GM20431 (cell line): ENCODE results near the gene ANXA1.
"Not testable (repeated sequence)": the region's sequence is repeated elsewhere in the genome, so short reads cannot be mapped to it uniquely, and the experiment has no call there.

Experiments
- in situ Hi-C: fragments of 300-500 bp; cut with MseI, MboI; formaldehyde crosslinking; loops from one replicate; pipeline ENCODE4 v1.15.0; 2020; ENCODE audit warnings: low sequenced_read_pairs; ENCODE audit not compliant: unreplicated experiment

Gene ANXA1

GRCh38 chr9:73162987-73163768 is 11.5 kb downstream of the ANXA1 start:
- in situ Hi-C loops, result no loop called here

- in situ Hi-C loops, result no loop called here
Measured at GRCh38 chr9:73165911-73166310, 14.2 kb downstream of the ANXA1 start.

- in situ Hi-C loops, result no loop called here
Measured at GRCh38 chr9:73166468-73166867, 14.8 kb downstream of the ANXA1 start.

- in situ Hi-C loops, result no loop called here
Measured at GRCh38 chr9:73167614-73168013, 15.9 kb downstream of the ANXA1 start.

- in situ Hi-C loops, result no loop called here
Measured at GRCh38 chr9:73168298-73168934, 16.8 kb downstream of the ANXA1 start.

- in situ Hi-C loops, result loop anchor here (10.0 kb wide), 1 partner anchor 56 kb away; no protein-coding TSS in a partner anchor
Measured at GRCh38 chr9:73170185-73170957, 18.7 kb downstream of the ANXA1 start.

- in situ Hi-C loops, result loop anchor here (10.0 kb wide), 1 partner anchor 58 kb away; no protein-coding TSS in a partner anchor
Measured at GRCh38 chr9:73172901-73173215, 21.2 kb downstream of the ANXA1 start.

- in situ Hi-C loops, result loop anchor here (10.0 kb wide), 1 partner anchor 59 kb away; no protein-coding TSS in a partner anchor
Measured at GRCh38 chr9:73173557-73174329, 22.1 kb downstream of the ANXA1 start.

- in situ Hi-C loops, result loop anchor here (10.0 kb wide), 1 partner anchor 60 kb away; no protein-coding TSS in a partner anchor
Measured at GRCh38 chr9:73174330-73174980, 22.8 kb downstream of the ANXA1 start.

GRCh38 chr9:73176450-73176875 is 24.8 kb downstream of the ANXA1 start:
- in situ Hi-C loops, result loop anchor here (10.0 kb wide), 1 partner anchor 62 kb away; no protein-coding TSS in a partner anchor

- in situ Hi-C loops, result loop anchor here (10.0 kb wide), 1 partner anchor 63 kb away; no protein-coding TSS in a partner anchor
Measured at GRCh38 chr9:73178044-73178443, 26.4 kb downstream of the ANXA1 start.

- in situ Hi-C loops, result loop anchor here (10.0 kb wide), 1 partner anchor 65 kb away; no protein-coding TSS in a partner anchor
Measured at GRCh38 chr9:73179589-73179988, 27.9 kb downstream of the ANXA1 start.

GRCh38 chr9:73180403-73180802 is 28.7 kb downstream of the ANXA1 start:
- in situ Hi-C loops, result no loop called here

- in situ Hi-C loops, result no loop called here
Measured at GRCh38 chr9:73182928-73183327, 31.3 kb downstream of the ANXA1 start.

GRCh38 chr9:73183428-73183827 is 31.8 kb downstream of the ANXA1 start:
- in situ Hi-C loops, result no loop called here

- in situ Hi-C loops, result no loop called here
Measured at GRCh38 chr9:73183917-73184861, 32.5 kb downstream of the ANXA1 start.

- in situ Hi-C loops, result not testable (repeated sequence)
Measured at GRCh38 chr9:73191109-73191508, 39.4 kb downstream of the ANXA1 start.

- in situ Hi-C loops, result no loop called here
Measured at GRCh38 chr9:73194284-73194683, 42.6 kb downstream of the ANXA1 start.
